AML-193 (cell line): Measurements from ENCODE around the gene KCNK17.

ENCODE experiments used
- DNase-seq, 2 experiments: peaks; one replicate each; lab custom pipeline; 2025; lab: John Stamatoyannopoulos, UW

Gene KCNK17, protein sequence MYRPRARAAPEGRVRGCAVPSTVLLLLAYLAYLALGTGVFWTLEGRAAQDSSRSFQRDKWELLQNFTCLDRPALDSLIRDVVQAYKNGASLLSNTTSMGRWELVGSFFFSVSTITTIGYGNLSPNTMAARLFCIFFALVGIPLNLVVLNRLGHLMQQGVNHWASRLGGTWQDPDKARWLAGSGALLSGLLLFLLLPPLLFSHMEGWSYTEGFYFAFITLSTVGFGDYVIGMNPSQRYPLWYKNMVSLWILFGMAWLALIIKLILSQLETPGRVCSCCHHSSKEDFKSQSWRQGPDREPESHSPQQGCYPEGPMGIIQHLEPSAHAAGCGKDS

GRCh38 chr6:39314273-39314795, at the start of gene KCNK17:
Gene KCNK17, minus strand, starts transcription at chr6:39314419. Its CDS starts 99 bp downstream, at chr6:39314320.
- DNase-seq, result no peak

GRCh38 chr6:39363280-39363679, 49.1 kb upstream of the KCNK17 start:
- DNase-seq, result no peak

GRCh38 chr6:39362487-39362865, 48.3 kb upstream of the KCNK17 start:
- DNase-seq, result no peak

DNA sequence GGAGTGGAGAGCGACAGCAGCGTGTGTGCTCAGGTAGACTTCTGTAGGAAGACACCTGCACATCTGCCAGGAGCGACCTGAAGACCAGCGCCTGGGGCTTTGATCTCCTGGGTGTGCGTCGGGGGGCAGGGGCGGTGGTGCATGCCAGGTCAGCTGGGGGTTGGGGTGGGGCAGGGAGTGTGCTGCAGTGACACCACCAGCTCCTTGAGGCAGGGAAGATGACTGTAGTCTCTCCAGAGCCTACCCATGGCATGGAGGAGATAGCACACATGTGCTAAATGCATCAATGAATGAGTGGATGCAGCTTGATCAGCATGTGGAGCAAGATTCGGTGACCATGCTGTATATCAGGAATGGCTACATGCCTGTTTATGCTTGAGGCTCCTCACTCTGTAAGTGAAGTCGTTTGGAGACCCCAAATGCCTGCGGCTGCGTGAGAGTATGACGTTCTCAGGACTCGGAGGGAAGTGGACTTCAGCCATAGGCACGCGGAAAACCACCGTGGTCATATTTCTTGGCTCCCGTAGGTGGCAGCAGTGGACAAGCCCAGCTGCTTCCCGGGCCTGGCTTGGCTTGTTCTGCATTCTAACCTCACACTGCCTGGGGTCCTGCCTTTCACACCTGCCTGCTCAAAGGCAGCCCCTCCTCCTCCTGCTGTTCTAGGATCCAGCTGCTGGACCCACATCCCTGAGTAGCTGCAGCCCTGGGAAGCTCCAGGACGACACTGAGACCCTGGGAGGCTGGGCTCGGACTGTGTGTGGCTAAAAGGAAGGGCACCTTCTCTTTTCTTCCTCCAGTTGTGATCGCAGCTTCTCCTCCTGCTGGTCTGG, 47.7 kb upstream of the KCNK17 start:
- DNase-seq, result peak; percentile 67 to 75

DNA sequence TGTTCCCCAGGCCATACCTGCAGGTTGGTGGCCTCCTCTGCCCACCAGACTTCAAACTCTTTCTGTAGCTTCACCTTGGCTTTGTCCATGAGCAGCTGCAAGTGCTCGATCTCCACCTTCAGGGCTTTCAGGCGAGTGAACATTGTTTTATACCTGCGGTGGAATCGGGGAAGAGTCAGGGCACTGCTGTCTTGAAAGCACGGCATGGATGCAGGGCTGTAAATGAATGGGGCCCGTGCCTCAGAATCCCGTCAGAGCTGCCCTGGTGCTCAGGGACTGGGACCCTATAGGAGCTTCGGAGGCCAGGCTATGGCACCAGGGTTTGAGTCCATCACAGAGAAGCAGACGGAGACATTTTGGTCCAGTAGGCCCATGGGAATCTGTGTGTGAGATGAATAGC, 46.2 kb upstream of the KCNK17 start:
- DNase-seq, result no peak

DNA sequence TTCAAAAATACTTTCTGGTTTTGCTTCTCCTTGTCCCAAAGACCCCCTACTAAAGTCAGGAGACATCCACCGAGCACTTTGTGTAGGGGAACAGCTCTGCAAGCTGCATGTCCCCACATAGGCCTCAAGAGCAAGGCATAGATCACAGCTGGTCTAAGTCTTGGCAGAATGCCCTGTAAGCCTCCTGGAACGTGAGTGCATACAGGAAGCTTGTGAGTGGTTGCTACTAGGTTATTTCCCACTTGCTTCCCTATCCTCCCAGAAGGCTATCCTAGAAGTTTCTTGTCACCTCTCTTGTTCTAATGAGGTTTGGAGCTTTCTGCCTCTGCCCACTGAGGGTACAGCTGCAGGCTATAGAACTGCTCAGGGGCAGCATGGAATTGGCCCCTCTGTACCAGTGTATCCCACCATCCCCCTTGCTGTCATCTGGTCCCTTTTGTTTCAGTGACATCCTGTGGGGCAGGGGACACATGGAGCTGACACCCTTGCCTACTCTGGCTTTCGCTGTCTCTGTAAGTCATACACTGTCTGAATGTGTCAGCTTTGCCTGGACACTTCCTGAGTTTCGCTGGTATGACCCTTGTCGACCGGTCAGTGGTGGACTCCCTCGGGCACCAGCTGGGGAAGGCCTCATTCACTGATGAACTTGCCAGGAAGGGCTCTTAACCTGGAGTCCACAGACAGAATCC, 43.9 kb upstream of the KCNK17 start:
- no peak for DNase-seq

DNA sequence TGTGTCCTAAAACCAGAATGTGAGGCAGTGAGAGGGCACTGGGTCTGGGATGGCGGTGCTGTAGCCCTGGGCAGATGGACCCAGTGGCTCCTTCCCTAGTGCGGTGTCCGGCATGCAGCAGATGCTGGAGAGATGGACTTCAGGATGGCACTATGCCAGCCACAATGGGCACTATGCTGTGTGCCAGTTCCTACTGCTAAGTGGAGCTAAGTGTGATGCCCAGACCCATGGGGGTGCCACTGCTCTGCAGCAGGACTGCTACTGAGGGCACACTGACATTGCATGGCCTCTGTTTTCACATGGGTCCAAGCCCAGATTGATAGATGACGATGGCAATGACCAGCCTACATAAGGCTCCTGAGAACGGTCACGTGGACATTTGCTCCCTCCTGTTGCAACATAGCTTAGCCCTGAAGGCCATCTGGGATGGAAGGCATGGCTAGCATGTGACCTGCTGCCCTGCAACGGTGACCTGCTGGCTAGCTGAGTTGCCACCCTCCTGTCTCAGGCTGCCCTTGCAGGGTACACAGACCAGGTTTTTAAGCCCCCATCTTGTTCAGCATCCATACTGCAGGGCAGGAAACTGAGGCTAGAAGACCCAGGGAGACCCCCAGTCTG, 39.6 kb upstream of the KCNK17 start:
- no peak for DNase-seq

- DNase-seq, result no peak
Measured at GRCh38 chr6:39350723-39351505, 36.7 kb upstream of the KCNK17 start.

DNA sequence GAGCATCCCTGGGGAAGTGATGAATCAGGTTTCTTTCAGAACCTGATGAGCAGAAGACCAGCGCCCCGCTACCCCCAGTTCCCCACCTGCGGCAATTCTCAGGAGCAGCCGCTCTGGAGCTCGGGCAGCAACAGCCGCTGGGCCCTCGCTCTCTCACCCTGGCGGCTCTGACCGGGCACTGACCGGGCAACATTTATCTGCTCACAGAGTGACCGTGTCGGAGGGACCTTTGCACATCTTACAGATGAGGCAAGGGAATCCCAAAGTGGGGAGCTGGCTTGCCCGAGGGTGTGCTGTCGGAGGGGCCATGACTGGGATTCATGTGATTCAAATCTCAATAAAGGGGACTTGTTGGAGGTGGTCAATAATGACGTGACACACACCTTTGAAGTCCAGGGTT, 34.5 kb upstream of the KCNK17 start:
- no peak for DNase-seq

DNA sequence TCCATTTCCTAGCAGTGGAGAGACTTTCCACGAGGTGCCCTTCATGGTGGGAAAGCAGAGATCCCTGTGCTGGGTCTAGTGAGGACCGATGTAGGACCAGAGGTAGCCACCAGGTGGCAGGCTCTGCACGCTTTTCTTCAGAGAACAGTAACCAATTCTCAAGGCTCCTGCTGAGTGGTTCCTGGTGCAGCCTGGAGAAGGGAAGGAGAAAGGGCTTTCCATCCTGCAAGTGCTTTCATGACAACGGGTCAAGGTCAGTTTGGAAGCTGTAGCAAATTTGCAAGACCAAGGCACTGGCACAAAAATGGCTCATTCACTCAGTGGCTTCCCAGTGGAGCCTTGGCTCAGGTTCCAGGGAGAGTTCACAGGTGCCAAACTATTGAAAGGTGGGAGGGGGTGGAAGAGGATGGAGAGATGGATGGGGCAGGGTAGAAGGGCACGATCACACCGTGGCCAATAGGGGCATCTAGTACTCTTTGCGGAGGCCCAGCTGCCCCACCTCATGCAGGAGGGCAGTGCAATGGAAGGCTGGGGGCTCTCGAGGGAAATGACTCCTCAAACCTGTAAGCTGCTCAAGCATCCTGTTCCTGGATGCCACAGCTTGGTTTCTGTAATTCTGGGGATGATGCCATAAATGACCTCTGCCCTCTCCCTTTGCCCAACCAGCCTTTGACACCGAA, 33.8 kb upstream of the KCNK17 start:
- DNase-seq, result peak; percentile 52 to 62

DNA sequence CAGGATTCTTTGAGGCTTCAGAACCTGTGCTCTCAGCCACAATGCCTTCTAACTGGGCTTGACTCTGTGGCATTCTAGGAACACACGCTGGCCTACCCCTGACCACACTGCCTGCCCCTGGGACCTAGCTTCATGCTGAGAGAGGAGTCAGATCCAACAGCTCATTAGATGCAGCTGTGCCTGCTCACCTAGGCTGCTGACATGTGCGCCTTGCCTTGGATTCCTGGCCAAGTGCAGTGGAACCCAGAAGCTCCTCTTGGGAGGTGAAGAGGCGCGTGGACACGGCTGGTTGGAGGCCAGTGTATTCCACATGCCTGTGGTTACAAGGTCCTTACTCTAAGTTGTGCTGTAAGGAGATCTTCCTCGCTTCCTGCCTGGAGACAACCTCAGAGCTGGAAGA, 33.0 kb upstream of the KCNK17 start:
- DNase-seq, result no peak

GRCh38 chr6:39344821-39345280, 30.6 kb upstream of the KCNK17 start:
- DNase-seq, result no peak

DNA sequence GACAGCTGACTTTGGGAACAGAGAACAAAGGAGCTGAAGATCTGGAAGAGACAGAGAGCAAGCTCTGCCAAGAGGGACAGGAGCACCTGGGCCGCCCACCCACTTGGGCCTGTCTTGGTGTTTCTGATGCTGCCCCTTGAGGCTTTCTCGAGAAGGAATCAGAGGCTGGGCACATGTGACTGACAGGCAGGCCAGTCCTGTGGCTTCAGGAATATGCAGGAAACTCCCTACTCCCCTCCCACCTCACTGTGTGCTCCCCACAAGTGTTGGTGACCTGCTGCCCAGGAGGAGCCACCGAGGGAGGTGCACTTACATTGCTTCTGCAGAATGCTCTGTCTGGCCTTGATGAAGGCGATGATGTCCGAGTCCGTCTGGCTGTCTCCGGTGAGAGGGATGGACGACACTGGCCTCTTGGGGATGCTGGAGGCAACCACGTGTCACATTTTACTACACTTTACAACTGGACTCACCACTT, 29.2 kb upstream of the KCNK17 start:
- no peak for DNase-seq

DNA sequence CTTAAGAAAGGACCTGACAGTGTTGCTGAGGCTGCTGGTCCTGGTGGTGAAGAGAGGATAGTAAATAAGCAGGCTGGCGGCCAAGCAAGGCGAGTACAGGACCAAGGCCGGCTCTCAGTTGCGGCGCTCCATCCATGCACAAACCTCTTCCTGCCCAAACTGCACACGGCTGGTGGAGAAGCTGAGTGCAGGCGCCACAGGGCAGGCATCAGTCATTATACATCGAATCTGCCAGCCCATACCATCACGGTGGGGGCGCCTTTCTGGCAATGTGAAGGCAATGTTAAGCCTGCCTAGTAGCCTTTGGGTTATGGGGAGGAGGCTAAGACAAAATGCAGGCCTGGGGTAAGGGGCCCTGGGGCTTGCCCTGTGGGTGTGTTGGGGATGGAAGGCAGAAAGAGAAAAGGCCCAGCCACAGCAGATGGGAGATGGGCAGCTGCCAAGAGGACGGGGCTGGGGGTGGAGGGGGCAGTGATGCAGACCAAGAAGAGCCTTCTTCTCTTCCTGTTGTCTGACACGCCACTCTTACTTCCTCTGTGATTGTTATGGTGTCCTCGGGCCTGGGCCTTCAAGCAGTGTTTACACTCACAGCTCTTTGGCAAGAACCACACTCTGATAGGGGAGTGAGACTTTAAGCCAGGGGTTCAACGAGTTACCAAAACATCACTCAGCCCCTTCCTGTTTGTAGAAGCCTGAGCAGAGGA, 28.6 kb upstream of the KCNK17 start:
- DNase-seq, result no peak

- no peak for DNase-seq
Measured at GRCh38 chr6:39341937-39342336, 27.7 kb upstream of the KCNK17 start.

DNA sequence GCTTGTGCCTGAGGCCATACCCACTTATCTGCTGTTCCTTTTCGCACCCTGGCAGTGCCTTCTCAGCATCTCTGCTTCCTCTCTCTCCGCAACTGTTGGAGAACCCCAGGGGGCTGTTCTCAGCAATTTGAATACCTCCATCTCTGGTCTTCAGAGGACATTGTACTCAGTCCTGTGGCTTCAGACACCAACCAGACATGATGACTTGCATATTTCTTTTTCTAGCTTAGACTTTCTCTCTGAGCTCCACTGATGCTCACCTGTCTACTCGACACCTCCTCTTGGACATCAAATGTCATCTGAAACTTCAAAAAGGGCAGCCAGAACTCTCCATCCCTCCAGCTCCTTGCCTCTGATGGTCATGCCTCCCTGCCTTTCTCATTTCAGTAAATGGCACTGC, 27.1 kb upstream of the KCNK17 start:
- DNase-seq, result no peak

DNA sequence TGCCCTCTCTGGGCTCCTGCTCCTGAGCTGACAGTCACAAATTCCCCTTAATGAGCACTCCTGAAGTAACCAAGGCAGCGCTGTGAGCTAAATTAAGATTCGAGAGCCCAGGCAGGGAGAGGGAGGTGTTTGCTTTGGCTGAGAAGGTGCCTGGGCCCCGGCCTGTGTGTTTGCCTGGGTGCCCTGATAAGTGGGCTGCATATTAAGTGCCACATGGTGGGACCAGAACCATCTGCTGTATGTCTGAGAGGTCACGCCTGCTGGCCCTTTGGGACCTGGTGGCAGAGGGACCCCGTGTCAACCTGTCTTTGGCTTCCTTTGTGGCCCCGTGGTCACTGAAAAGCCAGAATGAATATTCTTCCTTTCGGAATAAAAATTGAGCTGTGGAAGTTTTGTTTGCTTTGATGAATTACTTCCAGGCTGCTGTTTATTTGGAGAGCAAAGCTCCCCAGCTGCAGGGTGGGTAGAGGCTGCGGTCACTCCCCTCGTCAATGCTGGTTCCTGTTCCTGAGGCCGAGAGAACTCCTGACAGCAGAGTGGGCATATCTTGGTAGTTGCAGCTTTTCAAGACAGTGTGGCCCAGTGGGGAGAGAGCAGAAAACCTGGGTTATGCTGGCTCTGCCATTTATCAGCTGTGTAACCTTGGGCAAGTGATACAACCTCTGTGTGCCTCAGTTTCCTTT, 25.8 kb upstream of the KCNK17 start:
- DNase-seq, result no peak

GRCh38 chr6:39339096-39339867, 25.1 kb upstream of the KCNK17 start:
- DNase-seq, result no peak
